ENCODE measurements around the gene OXSR1.

DNA sequence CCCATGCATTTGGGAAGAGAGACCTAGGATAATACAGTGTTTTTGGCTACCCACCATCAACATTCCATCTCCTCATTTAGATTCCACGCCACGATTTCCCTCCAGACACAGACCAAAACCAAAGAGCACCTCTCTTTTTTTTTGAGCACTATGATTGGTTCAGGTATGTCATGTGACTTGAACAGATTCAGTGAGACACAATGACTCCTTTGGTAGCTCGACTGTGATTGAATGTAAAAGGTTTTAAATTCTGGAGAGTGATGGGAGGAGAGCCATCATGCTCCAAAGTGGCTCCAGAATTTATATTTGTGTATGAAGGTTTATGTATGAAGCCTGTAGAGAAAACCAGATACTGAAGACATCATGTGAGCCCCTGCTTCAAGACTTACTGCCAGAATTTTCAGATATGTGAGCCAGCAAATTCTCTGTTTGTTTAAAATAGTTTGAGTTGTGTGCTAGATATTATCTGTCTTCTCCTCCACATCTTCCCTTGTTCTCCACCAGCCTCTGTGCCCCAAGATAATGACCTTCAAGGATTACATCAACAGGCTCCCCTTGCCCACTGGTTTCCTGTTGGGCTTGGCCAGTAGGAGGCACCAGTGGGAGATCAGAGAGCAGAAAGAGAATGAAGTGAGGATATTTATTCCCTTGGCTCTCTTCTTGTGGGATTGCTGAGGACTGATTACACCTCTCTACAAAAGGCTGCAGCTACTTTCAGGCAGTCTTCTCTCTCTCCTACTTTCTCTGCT is 14.4 kb upstream of the OXSR1 start:
- peak in 1 of 2 donors; percentile 10 for TF ChIP-seq CTCF (conservative IDR thresholded peaks at IDR 0.05 in 1 of 2, IDR thresholded peaks at IDR 0.05 in 1 of 2; ENCODE audit: extremely low read depth in 1 of 2, insufficient read depth in 1 of 2, low read depth in 1 of 2, low read length in 2 of 2)
- no peak for TF ChIP-seq EZH2 (IDR thresholded peaks at IDR 0.05; ENCODE audit: borderline replicate concordance, low read length)

Data from mammary epithelial cell (primary cell).